Measurements from ENCODE around the gene PIK3R3. TPM values are rescaled to one million over a fixed set of nuclear protein-coding genes. Genes with fewer than 3 reads are reported as not detected.

Gene PIK3R3
- 0.86 to 1.9 TPM (median 1.6 TPM) in 5 replicates for total RNA-seq (2022; extraction: Qiagen RNA extraction; ENCODE audit: low read depth)

GRCh38 chr1:46132529-46133180 lies at the start of gene PIK3R3:
PIK3R3 (minus strand) TSS chr1:46132629; CDS start chr1:46131952, 677 bp downstream.

GRCh38 chr1:46176211-46176865 lies 43.9 kb upstream of the PIK3R3 start, which contains the start of gene P3R3URF:
P3R3URF (minus strand) TSS chr1:46176488; CDS start chr1:46176471, 17 bp downstream.

GRCh38 chr1:46174448-46175231 lies 42.2 kb upstream of the PIK3R3 start, which contains the start of gene TSPAN1:
TSPAN1 (plus strand) TSS chr1:46175087; CDS start chr1:46181108, 6,021 bp downstream.

Other genes starting within 250 kb of the PIK3R3 start
- 1.9 to 3.6 TPM (median 2.3 TPM) in 5 replicates for gene TSPAN1, start 42.5 kb upstream of the PIK3R3 start, total RNA-seq (2022; extraction: Qiagen RNA extraction; ENCODE audit: low read depth)
- not detected in 5 replicates for gene P3R3URF, start 43.9 kb upstream of the PIK3R3 start, total RNA-seq (2022; extraction: Qiagen RNA extraction; ENCODE audit: low read depth)
- gene POMGNT1, start 65.8 kb upstream of the PIK3R3 start, total RNA-seq (2022; extraction: Qiagen RNA extraction; ENCODE audit: low read depth): 33.2 to 47.2 TPM (median 44.9 TPM) in 5 replicates
- gene LURAP1, start 70.7 kb upstream of the PIK3R3 start, total RNA-seq (2022; extraction: Qiagen RNA extraction; ENCODE audit: low read depth): not detected in 5 replicates
- gene RAD54L, start 115.1 kb upstream of the PIK3R3 start, total RNA-seq (2022; extraction: Qiagen RNA extraction; ENCODE audit: low read depth): 7.8 to 12.9 TPM (median 10.9 TPM) in 5 replicates
- gene LRRC41, start 171.0 kb upstream of the PIK3R3 start, total RNA-seq (2022; extraction: Qiagen RNA extraction; ENCODE audit: low read depth): 29.3 to 48.5 TPM (median 40.3 TPM) in 5 replicates
- gene UQCRH, start 171.1 kb upstream of the PIK3R3 start, total RNA-seq (2022; extraction: Qiagen RNA extraction; ENCODE audit: low read depth): 379 to 664 TPM (median 408 TPM) in 5 replicates
- gene NSUN4, start 208.2 kb upstream of the PIK3R3 start, total RNA-seq (2022; extraction: Qiagen RNA extraction; ENCODE audit: low read depth): 7.6 to 14.9 TPM (median 12.0 TPM) in 5 replicates